Measurements from ENCODE around the gene SEMG1.

DNA sequence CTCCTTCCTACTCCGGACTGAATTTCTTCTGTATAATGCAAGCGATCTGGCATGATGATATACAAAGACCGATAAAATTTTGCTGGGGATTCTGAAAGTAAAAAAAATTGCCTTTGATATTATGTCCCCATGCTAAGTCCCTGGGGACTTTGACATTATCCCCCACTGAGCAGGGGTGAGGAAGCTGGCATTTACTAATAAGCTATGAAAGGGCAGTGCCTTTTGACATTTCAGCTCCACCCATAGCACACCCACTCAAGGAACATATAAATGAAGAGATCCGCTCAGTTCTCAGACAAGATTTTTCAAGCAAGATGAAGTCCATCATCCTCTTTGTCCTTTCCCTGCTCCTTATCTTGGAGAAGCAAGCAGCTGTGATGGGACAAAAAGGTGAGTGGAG is 14.2 kb downstream of the SEMG1 start, which contains the start of gene SEMG2:
- TF ChIP-seq, protein P1, sequence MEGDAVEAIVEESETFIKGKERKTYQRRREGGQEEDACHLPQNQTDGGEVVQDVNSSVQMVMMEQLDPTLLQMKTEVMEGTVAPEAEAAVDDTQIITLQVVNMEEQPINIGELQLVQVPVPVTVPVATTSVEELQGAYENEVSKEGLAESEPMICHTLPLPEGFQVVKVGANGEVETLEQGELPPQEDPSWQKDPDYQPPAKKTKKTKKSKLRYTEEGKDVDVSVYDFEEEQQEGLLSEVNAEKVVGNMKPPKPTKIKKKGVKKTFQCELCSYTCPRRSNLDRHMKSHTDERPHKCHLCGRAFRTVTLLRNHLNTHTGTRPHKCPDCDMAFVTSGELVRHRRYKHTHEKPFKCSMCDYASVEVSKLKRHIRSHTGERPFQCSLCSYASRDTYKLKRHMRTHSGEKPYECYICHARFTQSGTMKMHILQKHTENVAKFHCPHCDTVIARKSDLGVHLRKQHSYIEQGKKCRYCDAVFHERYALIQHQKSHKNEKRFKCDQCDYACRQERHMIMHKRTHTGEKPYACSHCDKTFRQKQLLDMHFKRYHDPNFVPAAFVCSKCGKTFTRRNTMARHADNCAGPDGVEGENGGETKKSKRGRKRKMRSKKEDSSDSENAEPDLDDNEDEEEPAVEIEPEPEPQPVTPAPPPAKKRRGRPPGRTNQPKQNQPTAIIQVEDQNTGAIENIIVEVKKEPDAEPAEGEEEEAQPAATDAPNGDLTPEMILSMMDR (IDR thresholded peaks at IDR 0.05) = no peak
- no peak for TF ChIP-seq ZFX (IDR thresholded peaks at IDR 0.05; ENCODE audit: borderline replicate concordance)

All from 22Rv1 (cell line).